Caco-2 (cell line): ENCODE data around the gene IPMK. TPM values are rescaled to one million over a fixed set of nuclear protein-coding genes. Genes with fewer than 3 reads are reported as not detected.
A peak's percentile ranks its signal among the peaks of the same experiment; 100 is the strongest.

Experiments used
- BruUV-seq: library from RNA; stranded (reverse); fragments of 400-500 nt; replicated peaks from 2 replicates; lab custom pipeline; 2021; lab: Mats Ljungman, UMichigan
- CTCF ChIA-PET: fragments of 300-600 bp; sonication (Branson Sonifier 250); formaldehyde crosslinking; loops from one replicate; lab custom pipeline; 2022; ENCODE audit warnings: antibody characterized with exemption; lab: Charles Lee
- POLR2A ChIA-PET: fragments of 300-600 bp; sonication (Branson Sonifier 250); formaldehyde crosslinking; loops from one replicate; lab custom pipeline; 2022; ENCODE audit warnings: antibody characterized with exemption; lab: Charles Lee
- DNase-seq, 2 experiments: peaks; one replicate each; pipeline versions ENCODE4 v3.0.0 to v3.0.0-alpha.2; 2020 to 2022
- H3K27me3 ChIP-seq: replicated peaks from 2 replicates; pipeline ENCODE4 v1.6.0; 2011; ENCODE audit warnings: low read length; ENCODE audit not compliant: control insufficient read depth, insufficient read depth
- H3K36me3 ChIP-seq: 2 replicates; pipeline ENCODE4 v1.5.1; 2011; ENCODE audit warnings: low read length; ENCODE audit not compliant: control insufficient read depth, insufficient read depth
- H3K4me1 ChIP-seq: fragments of 250-450 bp; sonication (Bioruptor Pico); 2 replicates; pipeline ENCODE4 v1.5.1; 2020; ENCODE audit warnings: mild to moderate bottlenecking
- H3K4me3 ChIP-seq: 2 replicates; pipeline ENCODE4 v1.5.1; 2011; ENCODE audit warnings: low read depth, mild to moderate bottlenecking, control low read depth, low read length
- H3K9me3 ChIP-seq: fragments of 250-450 bp; sonication (Bioruptor Pico); 2 replicates; pipeline ENCODE4 v1.5.1; 2020; ENCODE audit warnings: mild to moderate bottlenecking, moderate library complexity
- H3K27ac Mint-ChIP-seq: one replicate; pipeline ENCODE4 v1.8.0; 2022; ENCODE audit warnings: mixed read lengths; ENCODE audit not compliant: unreplicated experiment
- H3K27me3 Mint-ChIP-seq: one replicate; pipeline ENCODE4 v1.8.0; 2022; ENCODE audit warnings: mixed read lengths; ENCODE audit not compliant: insufficient read depth, unreplicated experiment
- H3K36me3 Mint-ChIP-seq: one replicate; pipeline ENCODE4 v1.8.0; 2022; ENCODE audit warnings: mild to moderate bottlenecking, mixed read lengths; ENCODE audit not compliant: insufficient read depth, unreplicated experiment
- H3K4me1 Mint-ChIP-seq: one replicate; pipeline ENCODE4 v1.8.0; 2022; ENCODE audit warnings: low read depth, mixed read lengths; ENCODE audit not compliant: unreplicated experiment
- H3K4me3 Mint-ChIP-seq: one replicate; pipeline ENCODE4 v1.8.0; 2022; ENCODE audit warnings: mild to moderate bottlenecking, moderate library complexity, mixed read lengths; ENCODE audit not compliant: unreplicated experiment
- H3K9me3 Mint-ChIP-seq: one replicate; pipeline ENCODE4 v1.8.0; 2022; ENCODE audit warnings: mixed read lengths; ENCODE audit not compliant: unreplicated experiment
- CTCF ChIP-seq, 2 experiments: fragments of 200-600 bp in 1 of 2; IDR thresholded peaks; 1 replicate in 1 of 2; 2 replicates in 1 of 2; pipeline versions ENCODE4 v1.5.1 to v1.8.0; 2011 to 2022; ENCODE audit warnings: antibody characterized with exemption in 1 of 2, control low read depth in 1 of 2, inconsistent platforms in 1 of 2, low read depth in 1 of 2, low read length in 1 of 2, mild to moderate bottlenecking in 1 of 2, moderate library complexity in 1 of 2; ENCODE audit not compliant: insufficient read depth in 1 of 2, severe bottlenecking in 1 of 2, unreplicated experiment in 1 of 2
- intact Hi-C: fragments of 100-400 bp; cut with micrococcal nuclease; formaldehyde crosslinking; loops from one replicate; pipeline ENCODE4 v1.10.0; 2022; ENCODE audit not compliant: unreplicated experiment
- total RNA-seq: library from RNA; stranded (reverse); gene quantifications from 2 replicates; pipeline ENCODE4 v1.2.3, GENCODE V29; 2022

The IPMK gene
- total RNA-seq, 1 experiment from 2014 or later, result 18.3 TPM

GRCh38 chr10:58268454-58268945, 806 bp upstream of the IPMK start:
- intact Hi-C loops, result loop anchor here (1.0 kb wide), 2 partner anchors 12 to 29 kb away; no protein-coding TSS in a partner anchor
- peak overlapping the region; percentile 96 for H3K4me3 Mint-ChIP-seq
- ChIA-PET CTCF (interaction anchor here (0.6 to 2.7 kb wide), 8 partner anchors 22 to 1638 kb away, joined by 3 to 21 read pairs (median 6); partner anchors contain the start of gene TFAM), POLR2A (interaction anchor here (0.5 to 1.8 kb wide), 12 partner anchors 9 to 368 kb away, joined by 3 to 7 read pairs (median 3); no protein-coding TSS in a partner anchor)
- DNase-seq, result no peak
- no TSS peak for BruUV-seq
- TF ChIP-seq CTCF (IDR thresholded peaks at IDR 0.05; ENCODE audit: insufficient read depth in 1 of 2, low read depth in 1 of 2, low read length in 1 of 2, severe bottlenecking in 1 of 2, unreplicated experiment in 1 of 2), result no peak
- H3K9me3 Mint-ChIP-seq, result no peaks in the 10 kb centered on the region
- peak overlapping the region; percentile 100 for H3K4me3 ChIP-seq
- peak overlapping the region; percentile 98 for H3K27ac Mint-ChIP-seq
- H3K9me3 ChIP-seq, result no peaks in the 10 kb centered on the region
- H3K4me1 Mint-ChIP-seq, result peaks cover 7% of the 10 kb centered on the region
- H3K27me3 ChIP-seq, result no peaks in the 10 kb centered on the region
- no peaks in the 10 kb centered on the region; the same call in 1 of the 2 replicates for H3K36me3 ChIP-seq
- no peaks in the 10 kb centered on the region for H3K27me3 Mint-ChIP-seq
- H3K4me1 ChIP-seq, result peaks cover 18% of the 10 kb centered on the region
- peaks cover 35% of the 10 kb centered on the region for H3K36me3 Mint-ChIP-seq

- no peak for TF ChIP-seq CTCF (IDR thresholded peaks at IDR 0.05; ENCODE audit: insufficient read depth in 1 of 2, low read depth in 1 of 2, low read length in 1 of 2, severe bottlenecking in 1 of 2, unreplicated experiment in 1 of 2)
- Histone ChIP-seq H3K36me3 (no peaks in the 10 kb centered on the region; the same call in none of the 2 replicates), H3K27me3 (no peaks in the 10 kb centered on the region), H3K4me1 (peaks cover 18% of the 10 kb centered on the region), H3K4me3 (peak overlapping the region; percentile 100), H3K9me3 (no peaks in the 10 kb centered on the region)
- H3K4me3 Mint-ChIP-seq, result peak overlapping the region; percentile 96
- peak overlapping the region; percentile 98 for H3K27ac Mint-ChIP-seq
- intact Hi-C loops, result no loop called here
- peak; percentile 58 to 72 for DNase-seq
- H3K9me3 Mint-ChIP-seq, result no peaks in the 10 kb centered on the region
- BruUV-seq, result no TSS peak
- peaks cover 29% of the 10 kb centered on the region for H3K36me3 Mint-ChIP-seq
- POLR2A ChIA-PET, result interaction anchor here (1.8 kb wide), 1 partner anchor 28 kb away, joined by 7 read pairs; no protein-coding TSS in a partner anchor
- CTCF ChIA-PET, result interaction anchor here (0.6 to 2.7 kb wide), 5 partner anchors 8 to 117 kb away, joined by 3 to 16 read pairs (median 7); partner anchors contain the start of gene TFAM
- peaks cover 5% of the 10 kb centered on the region for H3K4me1 Mint-ChIP-seq
- no peaks in the 10 kb centered on the region for H3K27me3 Mint-ChIP-seq
These were observed 625 bp downstream of the IPMK start for GRCh38 chr10:58266826-58267712.
